ENCODE measurements around the gene UVSSA.

The UVSSA gene

DNA sequence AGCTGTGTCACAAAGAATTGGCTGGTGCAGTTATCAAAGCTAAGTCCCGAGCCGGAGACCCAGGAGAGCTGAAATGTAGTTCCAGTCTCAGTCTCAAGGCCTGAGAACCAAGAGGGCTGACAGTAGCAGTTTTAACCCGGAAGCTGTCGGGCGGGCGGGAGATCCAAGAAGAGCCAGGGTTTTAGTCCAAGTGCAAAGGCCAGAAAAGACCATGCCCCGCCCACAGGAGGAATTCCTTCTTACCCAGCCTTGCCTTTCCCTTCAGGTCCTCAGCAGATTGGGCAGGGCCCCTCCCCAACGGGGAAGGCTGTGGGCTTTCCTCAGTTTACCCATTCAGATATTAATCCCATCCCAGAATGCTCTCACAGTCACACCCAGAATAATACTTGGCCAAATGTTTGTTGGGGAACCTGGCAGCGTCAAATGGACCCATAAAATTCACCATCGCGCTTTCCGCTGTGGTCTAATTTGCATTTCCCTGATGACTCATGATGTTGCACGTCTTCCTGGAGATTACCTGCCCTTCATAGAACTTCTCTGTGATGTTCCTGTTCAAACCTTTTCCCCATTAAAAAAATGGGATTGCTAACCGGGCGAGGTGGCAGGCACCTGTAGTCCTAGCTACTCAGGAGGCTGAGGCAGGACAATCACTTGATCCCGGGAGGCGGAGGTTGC is 41.1 kb upstream of the UVSSA start:
- H3K36me3 ChIP-seq (replicated peaks; ENCODE audit: low read depth, low read length): peaks cover 13% of the 10 kb centered on the region
- peaks cover 91% of the 10 kb centered on the region for H3K79me2 ChIP-seq (ENCODE audit: low read length)
- H3K4me3 ChIP-seq (ENCODE audit: low read length): no peak overlapping the region
- H3K27ac ChIP-seq (ENCODE audit: low read length): no peak overlapping the region
- H3K27me3 ChIP-seq (ENCODE audit: low read depth, low read length): no peaks in the 10 kb centered on the region
- H3K9ac ChIP-seq (ENCODE audit: low read length): no peak overlapping the region
- H3K9me3 ChIP-seq (ENCODE audit: insufficient read depth, low read length): no peaks in the 10 kb centered on the region
- TF ChIP-seq, protein P1, sequence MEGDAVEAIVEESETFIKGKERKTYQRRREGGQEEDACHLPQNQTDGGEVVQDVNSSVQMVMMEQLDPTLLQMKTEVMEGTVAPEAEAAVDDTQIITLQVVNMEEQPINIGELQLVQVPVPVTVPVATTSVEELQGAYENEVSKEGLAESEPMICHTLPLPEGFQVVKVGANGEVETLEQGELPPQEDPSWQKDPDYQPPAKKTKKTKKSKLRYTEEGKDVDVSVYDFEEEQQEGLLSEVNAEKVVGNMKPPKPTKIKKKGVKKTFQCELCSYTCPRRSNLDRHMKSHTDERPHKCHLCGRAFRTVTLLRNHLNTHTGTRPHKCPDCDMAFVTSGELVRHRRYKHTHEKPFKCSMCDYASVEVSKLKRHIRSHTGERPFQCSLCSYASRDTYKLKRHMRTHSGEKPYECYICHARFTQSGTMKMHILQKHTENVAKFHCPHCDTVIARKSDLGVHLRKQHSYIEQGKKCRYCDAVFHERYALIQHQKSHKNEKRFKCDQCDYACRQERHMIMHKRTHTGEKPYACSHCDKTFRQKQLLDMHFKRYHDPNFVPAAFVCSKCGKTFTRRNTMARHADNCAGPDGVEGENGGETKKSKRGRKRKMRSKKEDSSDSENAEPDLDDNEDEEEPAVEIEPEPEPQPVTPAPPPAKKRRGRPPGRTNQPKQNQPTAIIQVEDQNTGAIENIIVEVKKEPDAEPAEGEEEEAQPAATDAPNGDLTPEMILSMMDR (IDR thresholded peaks at IDR 0.05; ENCODE audit: low read depth, low read length): no peak
- no peak for TF ChIP-seq EZH2phosphoT487 (IDR thresholded peaks at IDR 0.05; ENCODE audit: low read depth)
- H3K4me2 ChIP-seq (ENCODE audit: low read length): no peak overlapping the region
- no peak overlapping the region for H2AFZ ChIP-seq (ENCODE audit: low read depth, low read length)
- H4K20me1 ChIP-seq (ENCODE audit: insufficient read depth, low read length): peaks cover 34% of the 10 kb centered on the region
- no peaks in the 10 kb centered on the region for H3K4me1 ChIP-seq (ENCODE audit: low read length)

DNA sequence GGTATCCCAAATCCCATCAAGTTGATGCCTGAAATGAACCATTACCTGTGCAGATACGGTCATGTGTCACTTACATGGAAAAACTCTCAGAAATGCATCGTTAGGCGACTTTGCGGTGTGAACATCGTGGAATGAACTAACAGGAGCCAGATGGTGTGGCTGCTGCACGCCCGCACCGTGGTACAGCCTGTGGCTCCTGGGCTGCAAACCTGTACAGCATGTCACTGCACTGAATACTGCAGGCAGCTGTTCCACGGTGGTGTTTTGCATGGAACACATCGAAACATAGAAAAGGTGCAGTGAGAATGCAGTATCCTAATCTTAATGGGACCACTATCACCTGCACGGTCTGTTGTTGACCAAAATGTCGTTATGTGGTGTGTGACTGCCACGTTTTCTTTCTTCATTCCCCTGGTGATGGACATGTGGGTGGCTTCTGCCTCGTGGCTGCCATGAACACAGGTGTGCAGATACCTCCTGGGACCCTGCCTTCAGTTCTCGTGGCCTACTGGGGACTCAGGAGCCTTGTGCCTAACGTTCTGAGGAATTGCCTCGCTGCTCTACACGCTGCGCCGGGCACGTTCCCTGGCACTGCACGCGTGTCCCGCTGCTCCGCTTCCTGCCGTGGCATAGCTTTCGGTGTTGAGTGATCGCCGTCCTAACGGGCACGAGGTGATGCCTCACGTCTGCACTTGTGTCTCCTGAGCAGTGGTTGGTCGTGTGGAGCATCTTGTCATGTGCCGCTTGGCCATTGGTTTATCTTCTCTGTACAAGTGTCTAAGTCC is 38.9 kb upstream of the UVSSA start:
- Histone ChIP-seq H3K4me1 (ENCODE audit: low read length) (no peaks in the 10 kb centered on the region), H3K9me3 (ENCODE audit: insufficient read depth, low read length) (no peaks in the 10 kb centered on the region), H3K36me3 (replicated peaks; ENCODE audit: low read depth, low read length) (peaks cover 31% of the 10 kb centered on the region), H3K27me3 (ENCODE audit: low read depth, low read length) (no peaks in the 10 kb centered on the region), H2AFZ (ENCODE audit: low read depth, low read length) (no peak overlapping the region), H3K4me2 (ENCODE audit: low read length) (no peak overlapping the region), H3K4me3 (ENCODE audit: low read length) (no peak overlapping the region), H3K9ac (ENCODE audit: low read length) (no peak overlapping the region), H4K20me1 (ENCODE audit: insufficient read depth, low read length) (peaks cover 34% of the 10 kb centered on the region), H3K79me2 (ENCODE audit: low read length) (peaks cover 84% of the 10 kb centered on the region), H3K27ac (ENCODE audit: low read length) (no peak overlapping the region)
- TF ChIP-seq, protein P1 (IDR thresholded peaks at IDR 0.05; ENCODE audit: low read depth, low read length): no peak
- TF ChIP-seq EZH2phosphoT487 (IDR thresholded peaks at IDR 0.05; ENCODE audit: low read depth): no peak

DNA sequence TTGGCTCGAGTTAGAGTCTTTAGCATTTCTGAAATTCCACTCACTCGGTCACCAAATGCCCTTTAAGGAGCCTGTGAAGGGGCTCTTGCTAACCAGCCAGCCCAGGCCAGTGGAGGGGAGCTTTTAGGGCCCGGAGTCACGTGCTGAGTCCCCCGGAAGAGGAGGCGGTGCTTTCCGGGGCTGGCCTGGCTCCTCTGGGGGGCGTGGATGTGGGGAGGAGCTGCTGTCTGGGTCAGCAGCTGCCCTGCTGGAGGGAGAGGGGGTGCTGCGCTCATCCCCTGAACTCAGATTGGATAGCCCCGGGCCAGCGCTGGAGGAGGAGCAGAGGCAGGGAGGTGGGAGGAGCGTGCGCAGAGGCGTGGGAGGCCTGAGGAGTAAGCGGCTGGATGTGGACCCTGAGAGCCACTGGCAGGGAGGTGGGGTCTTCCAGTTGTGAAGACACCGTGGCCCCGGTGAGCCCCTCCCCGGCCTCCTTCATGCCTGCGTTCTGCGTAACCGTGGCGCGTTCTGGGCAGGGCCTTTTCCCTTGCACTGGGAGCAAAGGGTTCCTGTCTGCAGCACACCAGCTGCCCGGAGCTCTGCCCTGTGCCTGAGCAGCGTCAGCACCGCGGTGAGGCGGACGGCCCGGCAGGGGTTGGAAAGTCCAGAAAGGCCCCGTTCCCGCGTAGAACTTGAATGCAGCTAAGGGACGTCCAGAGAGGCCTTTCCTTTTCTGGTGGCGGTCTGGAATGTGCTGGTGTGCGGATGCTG is 37.6 kb upstream of the UVSSA start:
- H4K20me1 ChIP-seq (ENCODE audit: insufficient read depth, low read length): peaks cover 34% of the 10 kb centered on the region
- H3K4me1 ChIP-seq (ENCODE audit: low read length): no peaks in the 10 kb centered on the region
- no peak for TF ChIP-seq EZH2phosphoT487 (IDR thresholded peaks at IDR 0.05; ENCODE audit: low read depth)
- TF ChIP-seq, protein P1 (IDR thresholded peaks at IDR 0.05; ENCODE audit: low read depth, low read length): no peak
- no peak overlapping the region for H3K4me2 ChIP-seq (ENCODE audit: low read length)
- no peak overlapping the region for H3K9ac ChIP-seq (ENCODE audit: low read length)
- H3K36me3 ChIP-seq (replicated peaks; ENCODE audit: low read depth, low read length): peaks cover 41% of the 10 kb centered on the region
- H3K79me2 ChIP-seq (ENCODE audit: low read length): peaks cover 76% of the 10 kb centered on the region
- H3K27me3 ChIP-seq (ENCODE audit: low read depth, low read length): no peaks in the 10 kb centered on the region
- H2AFZ ChIP-seq (ENCODE audit: low read depth, low read length): no peak overlapping the region
- H3K9me3 ChIP-seq (ENCODE audit: insufficient read depth, low read length): no peaks in the 10 kb centered on the region
- no peak overlapping the region for H3K4me3 ChIP-seq (ENCODE audit: low read length)
- H3K27ac ChIP-seq (ENCODE audit: low read length): no peak overlapping the region
